Uterus (tissue), 2 donors: ENCODE data around the gene CCSER1.

Source experiments
- CTCF ChIP-seq, 4 experiments: fragments of 200-600 bp in 2 of 4; fragments of 450-650 bp in 2 of 4; sonication (generic) in 2 of 4; IDR thresholded peaks; one replicate each; pipeline ENCODE4 v1.5.1; 2016 to 2019; ENCODE audit warnings: antibody characterized with exemption in 4 of 4, mild to moderate bottlenecking in 2 of 4, moderate library complexity in 1 of 4
- POLR2A ChIP-seq, 2 donors: fragments of 450-650 bp; IDR thresholded peaks; one replicate each; pipeline ENCODE4 v1.6.1; 2016; ENCODE audit warnings: antibody characterized with exemption in 2 of 2, mild to moderate bottlenecking in 1 of 2, moderate library complexity in 1 of 2

GRCh38 chr4:90498175-90498574 lies 371.0 kb downstream of the CCSER1 start:
- no peak for TF ChIP-seq CTCF (IDR thresholded peaks at IDR 0.05)
- no peak for TF ChIP-seq POLR2A (IDR thresholded peaks at IDR 0.05)
